Thyroid gland (tissue), 4 donors: ENCODE data around the gene HDAC9.

ENCODE experiments used
- CTCF ChIP-seq, 6 experiments: fragments of 200-600 bp in 3 of 6; fragments of 450-650 bp in 3 of 6; sonication (generic) in 3 of 6; IDR thresholded peaks; one replicate each; pipeline ENCODE4 v1.5.1; 2016 to 2019; ENCODE audit warnings: antibody characterized with exemption in 6 of 6, mild to moderate bottlenecking in 2 of 6, inconsistent platforms in 1 of 6, moderate library complexity in 1 of 6
- POLR2A ChIP-seq, 2 donors: fragments of 450-650 bp; IDR thresholded peaks; one replicate each; pipeline ENCODE4 v1.6.1; 2017; ENCODE audit warnings: antibody characterized with exemption in 2 of 2, mild to moderate bottlenecking in 2 of 2, moderate library complexity in 1 of 2

GRCh38 chr7:18473119-18473518 is 22.4 kb upstream of the HDAC9 start:
- TF ChIP-seq CTCF (IDR thresholded peaks at IDR 0.05), result no peak
- TF ChIP-seq POLR2A (IDR thresholded peaks at IDR 0.05), result no peak
